OCI-M2 (cell line): ENCODE results near the gene KDM3A.

ENCODE experiments used
- DNase-seq: peaks from one replicate; lab custom pipeline; 2025; ENCODE audit not compliant: unreplicated experiment; lab: John Stamatoyannopoulos, UW

KDM3A gene

DNA sequence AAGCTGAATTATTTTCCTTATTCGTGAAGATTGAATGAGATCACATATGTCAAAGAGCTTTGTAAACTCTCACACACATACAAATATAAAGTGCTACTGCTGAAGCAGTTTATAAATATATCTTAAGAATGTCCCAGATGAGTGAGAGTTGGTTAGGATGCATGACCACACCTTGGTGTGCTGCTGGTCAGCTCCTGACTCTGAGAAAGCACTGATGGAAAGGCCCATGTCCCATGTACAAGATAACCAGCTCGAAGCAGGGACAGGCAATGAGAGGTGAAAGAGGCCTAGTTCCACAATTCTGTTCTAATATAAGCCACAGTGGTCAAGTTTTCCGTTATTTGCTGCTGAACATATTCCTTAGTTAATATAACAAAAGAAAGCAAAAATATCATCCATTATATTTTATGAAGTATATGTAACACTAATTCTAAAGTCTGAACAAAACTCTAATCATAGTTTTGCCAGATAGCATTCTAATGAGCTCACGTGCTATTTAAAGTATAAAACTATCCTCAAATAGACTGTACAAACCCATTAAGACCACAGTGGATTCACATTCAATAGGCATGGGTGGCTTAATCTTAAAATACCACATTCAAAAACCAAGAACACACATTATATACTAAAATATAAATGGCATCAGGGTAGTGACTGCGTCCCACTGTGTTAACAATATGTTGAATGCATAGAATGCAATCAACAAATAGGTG is 72.9 kb downstream of the KDM3A start:
- no peak for DNase-seq

GRCh38 chr2:86518481-86518880 is 77.3 kb downstream of the KDM3A start:
- no peak for DNase-seq

GRCh38 chr2:86519349-86519748 is 78.2 kb downstream of the KDM3A start:
- DNase-seq: no peak

GRCh38 chr2:86520153-86520552 is 79.0 kb downstream of the KDM3A start:
- DNase-seq: no peak

DNA sequence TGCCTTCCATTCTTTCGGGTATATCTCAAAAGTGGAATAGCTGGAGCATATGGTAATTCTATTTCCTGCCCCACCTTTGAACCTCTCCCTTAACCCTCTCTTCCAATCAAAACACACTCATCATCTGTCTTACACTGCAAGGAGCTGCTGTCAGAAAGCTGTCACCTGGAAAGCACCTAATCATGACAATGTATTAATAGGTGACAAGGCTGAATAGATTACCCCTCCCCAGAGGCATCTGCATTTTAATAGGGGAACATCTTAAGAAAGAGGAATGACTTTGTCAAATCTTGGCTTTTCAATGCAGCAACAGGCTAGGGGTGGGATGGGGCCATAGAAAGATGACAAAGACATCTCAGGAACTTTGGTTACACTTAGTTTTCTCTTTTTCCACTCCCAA is 80.8 kb downstream of the KDM3A start:
- DNase-seq: no peak

DNA sequence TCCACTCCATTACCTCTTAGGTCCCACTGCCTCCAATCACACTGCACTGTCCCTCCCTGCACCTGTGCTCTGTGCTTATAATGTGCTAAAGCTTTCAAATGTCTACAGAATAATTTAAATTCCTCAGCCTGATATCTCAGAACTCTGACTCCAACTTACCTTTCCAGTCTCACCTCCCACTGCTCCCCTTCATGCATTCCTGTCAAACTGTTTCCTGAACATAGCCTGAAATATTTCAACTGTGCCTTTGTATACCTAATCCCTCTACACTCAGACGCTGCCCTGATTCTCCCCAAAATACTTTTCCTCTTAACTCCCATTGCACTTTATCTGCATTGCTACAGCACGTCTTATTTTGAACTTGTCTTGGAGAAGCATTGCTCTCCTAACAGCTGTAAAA is 81.5 kb downstream of the KDM3A start:
- DNase-seq: no peak

GRCh38 chr2:86523491-86523890 is 82.3 kb downstream of the KDM3A start:
- no peak for DNase-seq

GRCh38 chr2:86525421-86526340 is 84.5 kb downstream of the KDM3A start:
- DNase-seq: no peak

DNA sequence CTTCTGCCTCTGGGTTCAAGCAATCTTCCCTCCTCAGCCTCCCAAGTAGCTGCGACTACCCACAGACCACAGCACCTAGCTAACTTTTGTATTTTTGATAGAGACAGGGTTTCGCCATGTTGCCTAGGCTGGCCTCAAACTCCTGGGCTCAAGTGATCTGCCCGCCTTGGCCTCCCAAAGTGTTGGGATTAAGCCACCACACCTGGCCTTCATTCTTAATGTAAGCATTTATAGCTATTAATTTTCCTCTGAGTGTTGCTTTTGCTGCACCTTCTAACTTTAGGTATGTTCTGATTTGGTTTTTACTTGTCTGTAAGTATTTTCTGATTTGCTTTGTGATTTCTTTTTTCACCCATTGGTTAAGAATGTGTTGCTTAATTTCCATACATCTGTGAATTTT is 92.4 kb downstream of the KDM3A start:
- no peak for DNase-seq

GRCh38 chr2:86541334-86541733 is 100.2 kb downstream of the KDM3A start:
- no peak for DNase-seq
